OCI-LY1 (cell line): ENCODE measurements around the gene PIGB.

Experiments used
- H2AFZ ChIP-seq: fragments of 200-600 bp; sonication (generic), shearing (Covaris generic); 2 replicates; pipeline ENCODE4 v1.6.0; 2014; ENCODE audit warnings: antibody characterized with exemption, mild to moderate bottlenecking, low read length
- H3F3A ChIP-seq: fragments of 200-600 bp; sonication (generic), shearing (Covaris generic); 2 replicates; pipeline ENCODE4 v1.6.0; 2014; ENCODE audit warnings: mild to moderate bottlenecking, antibody characterized with exemption, low read length, moderate library complexity; ENCODE audit not compliant: insufficient read depth
- H3K27ac ChIP-seq: fragments of 200-600 bp; sonication (generic); 2 replicates; pipeline ENCODE4 v1.5.1; 2014; ENCODE audit warnings: low read length, mixed run types, mild to moderate bottlenecking, low read depth; ENCODE audit not compliant: poor library complexity, severe bottlenecking
- H3K27me3 ChIP-seq: fragments of 200-600 bp; sonication (generic); 2 replicates; pipeline ENCODE4 v1.6.0; 2014; ENCODE audit warnings: antibody characterized with exemption, mild to moderate bottlenecking, low read length, moderate library complexity; ENCODE audit not compliant: insufficient read depth
- H3K36me3 ChIP-seq: fragments of 200-600 bp; sonication (generic); 2 replicates; pipeline ENCODE4 v1.6.1; 2014; ENCODE audit warnings: mild to moderate bottlenecking, antibody characterized with exemption, low read length, moderate library complexity, mixed read lengths; ENCODE audit not compliant: insufficient read depth
- H3K4me1 ChIP-seq: fragments of 200-600 bp; sonication (generic); 2 replicates; pipeline ENCODE4 v1.5.1; 2014; ENCODE audit warnings: mild to moderate bottlenecking, low read length, moderate library complexity; ENCODE audit not compliant: insufficient read depth, severe bottlenecking
- H3K4me2 ChIP-seq: fragments of 200-600 bp; sonication (generic), shearing (Covaris generic); 2 replicates; pipeline ENCODE4 v1.6.1; 2014; ENCODE audit warnings: low read length
- H3K4me3 ChIP-seq: fragments of 200-600 bp; sonication (generic); 2 replicates; pipeline ENCODE4 v1.5.1; 2014; ENCODE audit warnings: low read length, low read depth, mild to moderate bottlenecking, mixed read lengths; ENCODE audit not compliant: poor library complexity, severe bottlenecking
- H3K79me2 ChIP-seq: fragments of 200-600 bp; shearing (Covaris generic); 2 replicates; pipeline ENCODE4 v1.6.1; 2016; ENCODE audit warnings: mixed run types, low read length, mixed read lengths; ENCODE audit not compliant: insufficient read depth
- H3K9ac ChIP-seq: fragments of 200-600 bp; sonication (generic), shearing (Covaris generic); 2 replicates; pipeline ENCODE4 v1.6.1; 2014; ENCODE audit warnings: mild to moderate bottlenecking, low read length, mixed read lengths
- H3K9me2 ChIP-seq: fragments of 200-600 bp; sonication (generic), shearing (Covaris generic); 2 replicates; pipeline ENCODE4 v1.6.1; 2014; ENCODE audit warnings: low read depth, mild to moderate bottlenecking, low read length, mixed read lengths
- H3K9me3 ChIP-seq: fragments of 200-600 bp; shearing (Covaris generic); 2 replicates; pipeline ENCODE4 v1.6.1; 2014; ENCODE audit warnings: low read length, mixed read lengths
- H4K20me1 ChIP-seq: fragments of 200-600 bp; sonication (generic), shearing (Covaris generic); 2 replicates; pipeline ENCODE4 v1.6.0; 2016; ENCODE audit warnings: mild to moderate bottlenecking, low read length; ENCODE audit not compliant: insufficient read depth
- CTCF ChIP-seq: fragments of 200-600 bp; sonication (generic), shearing (Covaris generic); IDR thresholded peaks from 2 replicates; pipeline ENCODE4 v1.5.1; 2017; ENCODE audit warnings: mild to moderate bottlenecking, antibody characterized with exemption, low read length, moderate library complexity, mixed read lengths
- EZH2 ChIP-seq: fragments of 200-600 bp; sonication (generic), shearing (Covaris generic); IDR thresholded peaks from 2 replicates; pipeline ENCODE4 v1.8.0; 2017; ENCODE audit warnings: borderline replicate concordance, mixed run types, mild to moderate bottlenecking, antibody characterized with exemption, low read length, moderate library complexity, mixed read lengths

Gene PIGB

DNA sequence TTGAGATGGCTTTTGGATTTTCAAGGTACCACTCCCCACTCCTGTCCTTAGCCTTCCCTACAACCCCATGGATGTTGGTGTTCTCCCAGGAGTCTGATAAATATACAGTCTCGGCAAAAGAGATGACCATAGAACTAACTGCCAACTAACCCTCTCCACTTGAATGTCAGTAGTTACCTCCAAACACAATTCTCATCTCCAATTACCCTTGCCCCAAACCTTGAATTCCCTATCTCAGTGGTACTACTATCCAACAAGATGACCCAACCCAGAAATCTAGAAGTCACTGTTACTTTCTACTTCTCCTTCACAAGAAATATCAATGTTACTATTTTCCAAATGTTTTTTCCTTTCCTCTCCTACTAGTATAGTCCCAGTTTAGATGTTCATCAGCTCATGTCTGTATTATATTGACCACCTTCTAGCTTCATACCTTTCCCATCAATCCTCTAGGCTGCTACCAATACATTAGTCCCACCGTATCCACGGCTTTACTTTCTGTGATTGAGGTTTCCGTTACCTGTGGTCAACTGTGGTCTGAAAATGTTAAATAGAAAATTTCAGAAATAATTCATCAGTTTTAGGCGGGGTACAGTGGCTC, 38.1 kb downstream of the PIGB start:
- H3F3A ChIP-seq: no peaks in the 10 kb centered on the region
- H4K20me1 ChIP-seq: no peaks in the 10 kb centered on the region
- H3K27me3 ChIP-seq: no peaks in the 10 kb centered on the region
- no peak overlapping the region for H3K4me2 ChIP-seq
- no peak overlapping the region for H3K27ac ChIP-seq
- TF ChIP-seq EZH2: no peak
- no peak for TF ChIP-seq CTCF
- H3K36me3 ChIP-seq: peaks cover 12% of the 10 kb centered on the region; the same call in 1 of the 2 replicates
- no peaks in the 10 kb centered on the region for H3K4me1 ChIP-seq
- no peak overlapping the region for H3K9ac ChIP-seq
- no peaks in the 10 kb centered on the region for H3K9me2 ChIP-seq
- no peak overlapping the region for H2AFZ ChIP-seq
- no peak overlapping the region for H3K4me3 ChIP-seq
- no peaks in the 10 kb centered on the region for H3K79me2 ChIP-seq
- H3K9me3 ChIP-seq: no peaks in the 10 kb centered on the region

GRCh38 chr15:55357774-55358173, 38.8 kb downstream of the PIGB start:
- no peaks in the 10 kb centered on the region for H3K9me2 ChIP-seq
- H3K27me3 ChIP-seq: no peaks in the 10 kb centered on the region
- H3K9me3 ChIP-seq: no peaks in the 10 kb centered on the region
- H3K36me3 ChIP-seq: peaks cover 15% of the 10 kb centered on the region; the same call in 1 of the 2 replicates
- no peaks in the 10 kb centered on the region for H3K79me2 ChIP-seq
- no peak overlapping the region for H2AFZ ChIP-seq
- TF ChIP-seq CTCF: no peak
- TF ChIP-seq EZH2: no peak
- no peak overlapping the region for H3K27ac ChIP-seq
- no peak overlapping the region for H3K9ac ChIP-seq
- no peaks in the 10 kb centered on the region for H4K20me1 ChIP-seq
- no peaks in the 10 kb centered on the region for H3K4me1 ChIP-seq
- no peak overlapping the region for H3K4me3 ChIP-seq
- no peaks in the 10 kb centered on the region for H3F3A ChIP-seq
- H3K4me2 ChIP-seq: no peak overlapping the region

GRCh38 chr15:55358471-55358870, 39.4 kb downstream of the PIGB start:
- no peaks in the 10 kb centered on the region for H4K20me1 ChIP-seq
- no peak overlapping the region for H2AFZ ChIP-seq
- no peak overlapping the region for H3K9ac ChIP-seq
- no peaks in the 10 kb centered on the region for H3K79me2 ChIP-seq
- H3K36me3 ChIP-seq: peaks cover 16% of the 10 kb centered on the region; the same call in 1 of the 2 replicates
- no peaks in the 10 kb centered on the region for H3K4me1 ChIP-seq
- no peak overlapping the region for H3K4me2 ChIP-seq
- no peaks in the 10 kb centered on the region for H3K9me3 ChIP-seq
- no peak for TF ChIP-seq EZH2
- TF ChIP-seq CTCF: no peak
- no peaks in the 10 kb centered on the region for H3F3A ChIP-seq
- H3K27ac ChIP-seq: no peak overlapping the region
- H3K27me3 ChIP-seq: no peaks in the 10 kb centered on the region
- H3K4me3 ChIP-seq: no peak overlapping the region
- no peaks in the 10 kb centered on the region for H3K9me2 ChIP-seq
